Panc1 (cell line): ENCODE data around the gene CRTC1. TPM values are rescaled to one million over a fixed set of nuclear protein-coding genes. Genes with fewer than 3 reads are reported as not detected.

Experiments used
- ATAC-seq: fragments of 200-7000 bp; cut with Tn5 transposase; 2 replicates; pipeline ENCODE4 v1.9.1; 2020; ENCODE audit warnings: mild to moderate bottlenecking, moderate library complexity
- BruUV-seq: library from RNA; stranded (reverse); fragments of 400-500 nt; replicated peaks from 2 replicates; lab custom pipeline; 2021; lab: Mats Ljungman, UMichigan
- CTCF ChIA-PET: fragments of 300-600 bp; sonication (Branson Sonifier 250); formaldehyde crosslinking; loops from one replicate; lab custom pipeline; 2022; ENCODE audit warnings: antibody characterized with exemption; lab: Charles Lee
- POLR2A ChIA-PET: fragments of 300-600 bp; sonication (Branson Sonifier 250); formaldehyde crosslinking; loops from one replicate; lab custom pipeline; 2022; ENCODE audit warnings: antibody characterized with exemption; lab: Charles Lee
- DNase-seq: peaks from one replicate; pipeline ENCODE4 v3.0.0-alpha.2; 2010; ENCODE audit warnings: low read depth, low spot score
- H3K27ac ChIP-seq: 2 replicates; pipeline ENCODE4 v1.5.1; 2011; ENCODE audit warnings: mild to moderate bottlenecking, low read length, inconsistent platforms
- H3K27me3 ChIP-seq: fragments of 200-500 bp; sonication (Bioruptor generic); 2 replicates; pipeline ENCODE4 v1.6.0; 2014; ENCODE audit warnings: low read length, inconsistent platforms; ENCODE audit not compliant: control insufficient read depth, insufficient read depth
- H3K36me3 ChIP-seq: fragments of 200-500 bp; sonication (Bioruptor generic); 2 replicates; pipeline ENCODE4 v1.5.1; 2014; ENCODE audit warnings: inconsistent platforms, mild to moderate bottlenecking, low read length, moderate library complexity; ENCODE audit not compliant: control insufficient read depth, insufficient read depth
- H3K4me1 ChIP-seq: 2 replicates; pipeline ENCODE4 v1.5.1; 2011; ENCODE audit warnings: inconsistent platforms, mild to moderate bottlenecking, low read length, moderate library complexity; ENCODE audit not compliant: control insufficient read depth, insufficient read depth
- H3K4me3 ChIP-seq, 2 experiments: 2 replicates each; pipeline ENCODE4 v1.5.1; 2011 to 2012; ENCODE audit warnings: low read depth in 2 of 2, low read length in 2 of 2, mild to moderate bottlenecking in 2 of 2, inconsistent platforms in 1 of 2, moderate library complexity in 1 of 2
- H3K9me3 ChIP-seq: fragments of 200-500 bp; sonication (Bioruptor generic); 2 replicates; pipeline ENCODE4 v1.5.1; 2014; ENCODE audit warnings: low read depth, mild to moderate bottlenecking, inconsistent platforms, low read length, moderate library complexity; ENCODE audit not compliant: control insufficient read depth, insufficient read depth
- POLR2AphosphoS5 ChIP-seq: IDR thresholded peaks from 2 replicates; pipeline ENCODE4 v1.6.1; 2012; ENCODE audit warnings: mild to moderate bottlenecking, low read depth, low read length, moderate library complexity
- REST ChIP-seq, 2 experiments: IDR thresholded peaks; 2 replicates each; pipeline ENCODE4 v1.6.1; 2011 to 2012; ENCODE audit warnings: low read depth in 2 of 2, control low read depth in 1 of 2, low read length in 1 of 2, mild to moderate bottlenecking in 1 of 2, moderate library complexity in 1 of 2; ENCODE audit not compliant: insufficient read depth in 1 of 2
- SIN3A ChIP-seq: IDR thresholded peaks from 2 replicates; pipeline ENCODE4 v1.6.1; 2012; ENCODE audit warnings: low read depth, mild to moderate bottlenecking, low read length, moderate library complexity, borderline replicate concordance; ENCODE audit not compliant: insufficient read depth
- TCF7L2 ChIP-seq: IDR thresholded peaks from 2 replicates; pipeline ENCODE4 v1.6.1; 2011; ENCODE audit warnings: mild to moderate bottlenecking, low read depth, low read length, inconsistent platforms
- in situ Hi-C: cut with HindIII; loops from 2 replicates; pipeline ENCODE4 v1.10.0; 2016; ENCODE audit warnings: low sequenced_read_pairs, low pct_unique_long_range_greater_than_20kb
- intact Hi-C: fragments of 100-400 bp; cut with micrococcal nuclease; formaldehyde crosslinking; loops from one replicate; pipeline ENCODE4 v1.10.0; 2022; ENCODE audit not compliant: unreplicated experiment
- total RNA-seq: library from RNA; stranded (reverse); gene quantifications from one replicate; pipeline ENCODE4 v1.2.1, GENCODE V29; 2021; ENCODE audit not compliant: unreplicated experiment
- TF ChIP-seq, protein P1 (sequence below): fragments of 450-650 bp; IDR thresholded peaks from 2 replicates; pipeline ENCODE4 v1.5.1; 2017; ENCODE audit warnings: mild to moderate bottlenecking

CRTC1 gene
- total RNA-seq, 1 experiment from 2014 or later = 18.2 TPM

GRCh38 chr19:18735752-18736151, 52.3 kb downstream of the CRTC1 start:
- ChIA-PET POLR2A (no interaction called here), CTCF (no interaction called here)
- intact Hi-C loops = no loop called here
- TF ChIP-seq SIN3A (no peak), REST (IDR thresholded peaks at IDR 0.05; ENCODE audit: insufficient read depth in 1 of 2, low read depth in 2 of 2, low read length in 1 of 2) (no peak), POLR2AphosphoS5 (no peak), TCF7L2 (no peak)
- TF ChIP-seq, protein P1, sequence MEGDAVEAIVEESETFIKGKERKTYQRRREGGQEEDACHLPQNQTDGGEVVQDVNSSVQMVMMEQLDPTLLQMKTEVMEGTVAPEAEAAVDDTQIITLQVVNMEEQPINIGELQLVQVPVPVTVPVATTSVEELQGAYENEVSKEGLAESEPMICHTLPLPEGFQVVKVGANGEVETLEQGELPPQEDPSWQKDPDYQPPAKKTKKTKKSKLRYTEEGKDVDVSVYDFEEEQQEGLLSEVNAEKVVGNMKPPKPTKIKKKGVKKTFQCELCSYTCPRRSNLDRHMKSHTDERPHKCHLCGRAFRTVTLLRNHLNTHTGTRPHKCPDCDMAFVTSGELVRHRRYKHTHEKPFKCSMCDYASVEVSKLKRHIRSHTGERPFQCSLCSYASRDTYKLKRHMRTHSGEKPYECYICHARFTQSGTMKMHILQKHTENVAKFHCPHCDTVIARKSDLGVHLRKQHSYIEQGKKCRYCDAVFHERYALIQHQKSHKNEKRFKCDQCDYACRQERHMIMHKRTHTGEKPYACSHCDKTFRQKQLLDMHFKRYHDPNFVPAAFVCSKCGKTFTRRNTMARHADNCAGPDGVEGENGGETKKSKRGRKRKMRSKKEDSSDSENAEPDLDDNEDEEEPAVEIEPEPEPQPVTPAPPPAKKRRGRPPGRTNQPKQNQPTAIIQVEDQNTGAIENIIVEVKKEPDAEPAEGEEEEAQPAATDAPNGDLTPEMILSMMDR = no peak
- H3K27me3 ChIP-seq = no peaks in the 10 kb centered on the region
- ATAC-seq = no peak
- no TSS peak for BruUV-seq
- H3K4me3 ChIP-seq = no peak overlapping the region
- H3K36me3 ChIP-seq = no peaks in the 10 kb centered on the region
- no peak for DNase-seq
- no peak overlapping the region for H3K27ac ChIP-seq
- no peaks in the 10 kb centered on the region for H3K9me3 ChIP-seq
- no peaks in the 10 kb centered on the region for H3K4me1 ChIP-seq
- in situ Hi-C loops = no loop called here

DNA sequence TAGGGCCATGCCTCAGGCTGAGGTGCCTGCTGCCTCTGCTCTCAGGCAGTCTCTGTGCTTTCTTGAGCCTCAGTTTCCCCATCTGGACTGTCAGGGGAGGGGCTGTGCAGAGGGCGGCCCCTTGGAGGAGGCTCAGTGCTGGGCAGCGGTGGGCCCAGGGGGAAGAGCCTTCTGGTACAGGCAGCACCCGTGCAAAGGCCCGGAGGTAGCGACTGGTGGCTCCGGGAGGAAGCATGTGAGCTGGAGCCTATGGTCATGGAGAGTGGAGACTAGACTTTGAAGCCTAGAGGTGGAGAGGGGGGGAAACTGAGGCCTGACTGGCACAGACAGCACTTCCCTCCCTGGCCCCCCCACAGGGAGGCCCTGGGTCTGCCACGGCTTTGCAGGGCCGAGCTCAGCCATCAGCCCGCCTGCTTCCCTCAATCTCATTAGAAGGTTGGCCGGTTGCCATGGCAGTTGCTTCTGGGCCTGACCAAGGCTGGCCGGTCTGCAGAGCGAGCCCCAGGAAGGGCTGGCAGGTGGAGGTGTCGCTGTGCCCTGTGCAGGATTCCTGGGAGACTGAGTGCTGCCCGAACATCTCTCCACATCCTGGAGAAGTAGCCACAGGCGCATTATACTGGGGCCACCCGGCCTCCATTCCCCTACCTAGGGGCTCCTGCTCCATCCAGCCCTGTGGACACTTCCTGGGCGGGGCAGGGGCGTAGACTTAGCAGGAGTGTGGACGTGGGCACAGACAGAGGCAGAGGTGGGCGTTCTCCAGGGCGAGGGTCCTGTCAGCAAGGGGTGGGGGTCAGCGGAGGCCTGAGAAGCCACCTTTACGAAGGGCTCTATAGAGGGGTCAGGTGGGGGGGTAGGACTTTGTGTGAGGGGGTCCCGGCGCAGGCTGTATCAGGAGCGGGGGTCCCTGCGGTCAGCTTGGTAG, 53.2 kb downstream of the CRTC1 start:
- no peak overlapping the region for H3K27ac ChIP-seq
- ChIA-PET POLR2A (no interaction called here), CTCF (no interaction called here)
- intact Hi-C loops (no loop called here), in situ Hi-C loops (no loop called here)
- no peak overlapping the region for H3K4me3 ChIP-seq
- no peaks in the 10 kb centered on the region for H3K4me1 ChIP-seq
- no TSS peak for BruUV-seq
- TF ChIP-seq SIN3A (no peak), REST (IDR thresholded peaks at IDR 0.05; ENCODE audit: insufficient read depth in 1 of 2, low read depth in 2 of 2, low read length in 1 of 2) (no peak), POLR2AphosphoS5 (no peak)
- TF ChIP-seq, protein P1 = no peak
- DNase-seq (no peak), ATAC-seq (0 out of 2 replicates have a peak, but pooled peaks have one; percentile 17)
- no peaks in the 10 kb centered on the region for H3K9me3 ChIP-seq
- H3K36me3 ChIP-seq = no peaks in the 10 kb centered on the region
- H3K27me3 ChIP-seq = no peaks in the 10 kb centered on the region
